Brain microvascular endothelial cell (primary cell): ENCODE results near the gene UCHL1.
"Not testable (repeated sequence)": the region's sequence is repeated elsewhere in the genome, so short reads cannot be mapped to it uniquely, and the experiment has no call there.

Source experiments
- DNase-seq: peaks from one replicate; pipeline ENCODE4 v3.0.0-alpha.2; 2020
- H3K27ac ChIP-seq: fragments of 250-450 bp; sonication (Bioruptor Pico); 2 replicates; pipeline ENCODE4 v1.5.1; 2020; ENCODE audit warnings: mild to moderate bottlenecking, moderate library complexity
- H3K27me3 ChIP-seq: fragments of 250-450 bp; sonication (Bioruptor Pico); replicated peaks from 2 replicates; pipeline ENCODE4 v1.5.1; 2020; ENCODE audit warnings: mild to moderate bottlenecking
- H3K36me3 ChIP-seq: fragments of 250-450 bp; sonication (Bioruptor Pico); replicated peaks from 2 replicates; pipeline ENCODE4 v1.5.1; 2020; ENCODE audit warnings: mild to moderate bottlenecking
- H3K4me3 ChIP-seq: 2 replicates; pipeline ENCODE4 v1.5.1; 2011; ENCODE audit warnings: low read depth, mild to moderate bottlenecking, control low read depth, low read length, moderate library complexity
- CTCF ChIP-seq: IDR thresholded peaks from 2 replicates; pipeline ENCODE4 v1.5.1; 2011; ENCODE audit warnings: low read depth, mild to moderate bottlenecking, moderate library complexity, low read length, control low read depth, inconsistent platforms; ENCODE audit errors: missing control alignments
- in situ Hi-C: cut with HindIII; loops from 2 replicates; pipeline ENCODE4 v1.10.0; 2017; ENCODE audit warnings: low sequenced_read_pairs, low pct_ligation_motif_present

UCHL1 gene

DNA sequence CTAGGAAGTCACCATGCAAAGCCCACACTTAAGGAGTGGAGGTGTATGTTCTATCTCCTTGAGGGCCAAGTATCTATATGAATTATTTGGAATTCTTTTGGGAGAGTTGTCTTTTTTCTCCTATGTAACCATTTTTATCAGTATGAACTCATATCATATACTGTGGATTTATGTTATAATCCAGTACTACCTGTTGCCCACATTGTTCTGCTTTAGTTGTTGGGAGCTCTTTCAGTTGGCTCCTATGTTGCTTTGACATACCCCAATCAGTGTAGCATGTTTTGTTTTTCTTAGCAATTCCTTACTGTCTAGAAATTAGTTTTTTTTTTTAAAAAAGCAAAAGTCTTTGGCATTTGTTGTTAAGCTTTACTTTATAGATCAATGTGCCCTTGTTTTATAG is 13.0 kb downstream of the UCHL1 start:
- no peak overlapping the region for H3K27ac ChIP-seq
- peaks cover 42% of the 10 kb centered on the region for H3K36me3 ChIP-seq
- no peak overlapping the region for H3K4me3 ChIP-seq
- in situ Hi-C loops, result no loop called here
- H3K27me3 ChIP-seq, result no peaks in the 10 kb centered on the region
- no peak for DNase-seq
- no peak for TF ChIP-seq CTCF

GRCh38 chr4:41275931-41276330 is 19.2 kb downstream of the UCHL1 start:
- H3K4me3 ChIP-seq, H3K27ac ChIP-seq, H3K27me3 ChIP-seq, DNase-seq, in situ Hi-C loops, H3K36me3 ChIP-seq: not testable (repeated sequence)

GRCh38 chr4:41280010-41280409 is 23.3 kb downstream of the UCHL1 start:
- Histone ChIP-seq H3K4me3 (no peak overlapping the region), H3K27me3 (no peaks in the 10 kb centered on the region), H3K36me3 (no peaks in the 10 kb centered on the region), H3K27ac (no peak overlapping the region)
- DNase-seq, result peak; percentile 21
- TF ChIP-seq CTCF, result no peak
- in situ Hi-C loops, result no loop called here

DNA sequence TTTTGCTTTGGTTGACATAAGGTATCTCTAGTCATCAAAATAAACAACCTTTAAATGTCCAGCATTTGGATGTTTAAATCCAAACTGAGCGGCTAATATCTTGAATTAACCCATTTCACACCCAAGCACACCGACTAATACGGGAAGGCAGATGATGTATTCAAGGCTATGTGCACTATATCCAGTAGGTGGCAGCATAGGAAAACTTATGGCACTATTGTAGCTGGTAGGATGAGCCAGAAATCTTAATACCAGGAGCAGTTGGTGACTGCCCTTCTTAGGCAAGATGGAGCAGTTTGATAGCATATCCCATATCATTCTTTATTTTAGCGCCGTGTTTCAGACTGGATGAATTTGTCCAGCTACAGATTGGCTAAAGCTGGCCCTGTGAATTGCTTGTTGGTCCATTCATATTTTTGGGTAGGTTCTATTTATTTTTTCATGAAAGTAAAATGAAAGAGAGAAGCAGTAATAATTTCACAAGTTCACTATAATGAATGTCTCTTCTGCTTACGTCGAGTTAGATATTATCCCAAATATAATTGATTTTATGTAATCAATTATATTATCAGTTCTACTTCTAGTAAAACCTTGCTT is 24.4 kb downstream of the UCHL1 start:
- in situ Hi-C loops, result no loop called here
- no peaks in the 10 kb centered on the region for H3K36me3 ChIP-seq
- peak; percentile 77 for TF ChIP-seq CTCF
- H3K4me3 ChIP-seq, result no peak overlapping the region
- no peaks in the 10 kb centered on the region for H3K27me3 ChIP-seq
- H3K27ac ChIP-seq, result no peak overlapping the region
- DNase-seq, result peak; percentile 69

GRCh38 chr4:41282366-41282765 is 25.6 kb downstream of the UCHL1 start:
- Histone ChIP-seq H3K36me3 (no peaks in the 10 kb centered on the region), H3K27me3 (no peaks in the 10 kb centered on the region), H3K27ac (no peak overlapping the region), H3K4me3 (no peak overlapping the region)
- TF ChIP-seq CTCF, result no peak
- DNase-seq, result no peak
- in situ Hi-C loops, result no loop called here

DNA sequence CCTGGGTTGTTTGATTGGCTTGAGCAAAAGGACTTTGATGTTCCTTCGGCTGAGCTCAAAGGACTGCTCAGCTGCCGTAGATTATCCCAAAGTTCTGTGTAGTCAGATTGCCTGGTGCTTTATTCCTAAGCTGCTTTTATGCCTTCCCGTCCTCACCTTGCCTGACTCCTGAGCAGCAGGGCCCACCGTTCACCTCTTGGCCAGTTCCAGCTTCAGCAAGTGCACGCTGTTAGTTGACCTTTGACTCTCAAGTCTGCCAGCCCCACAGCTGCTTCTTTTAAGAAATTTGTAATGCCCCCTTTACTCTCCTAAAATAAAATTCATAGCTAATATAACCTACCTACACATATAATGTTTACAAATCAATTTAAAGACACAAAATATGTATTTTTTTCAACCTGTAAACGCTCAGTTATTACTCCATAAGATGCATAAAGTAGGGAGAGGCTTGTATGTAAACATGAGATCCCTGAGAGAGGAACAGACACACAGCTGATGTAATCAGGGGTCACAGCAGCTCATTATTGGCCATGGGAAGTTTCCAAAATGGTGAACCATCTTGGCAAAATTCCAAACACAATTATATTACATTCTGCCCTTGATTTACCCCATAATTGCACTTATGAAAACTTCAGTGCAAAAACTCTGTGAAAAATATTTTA is 28.6 kb downstream of the UCHL1 start:
- H3K27me3 ChIP-seq, result no peaks in the 10 kb centered on the region
- DNase-seq, result no peak
- no peak overlapping the region for H3K27ac ChIP-seq
- no peaks in the 10 kb centered on the region for H3K36me3 ChIP-seq
- H3K4me3 ChIP-seq, result no peak overlapping the region
- in situ Hi-C loops, result no loop called here
- no peak for TF ChIP-seq CTCF
